ENCODE data around the gene ZNF79. TPM values are rescaled to one million over a fixed set of nuclear protein-coding genes. Genes with fewer than 3 reads are reported as not detected.

ZNF79 gene
- total and polyA plus RNA-seq, 2 experiments from 2014 or later, result 2.2 to 6.3 TPM

DNA sequence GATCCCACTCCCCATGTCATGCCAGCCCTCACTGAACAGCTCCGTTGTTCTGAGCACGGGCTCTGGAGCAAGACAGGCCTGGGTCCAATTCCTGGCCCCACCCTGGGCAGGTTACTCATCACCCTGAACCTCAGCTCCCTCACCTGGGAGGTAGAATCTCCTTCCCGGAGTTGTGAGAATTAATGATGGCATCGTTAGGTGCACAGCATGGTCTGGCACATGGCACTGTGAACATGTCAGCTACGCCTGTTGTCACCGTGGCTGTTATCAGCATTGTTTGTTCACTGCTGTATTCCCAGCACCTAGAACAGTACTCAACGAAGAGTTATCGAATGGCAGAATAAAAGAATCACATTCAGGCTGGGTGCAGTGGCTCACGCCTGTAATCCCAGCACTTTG lies 70.1 kb downstream of the ZNF79 start:
- H3K4me1 Mint-ChIP-seq, result peaks cover 5% of the 10 kb centered on the region
- Histone ChIP-seq H3F3A (replicated peaks; ENCODE audit: low read depth) (no peaks in the 10 kb centered on the region), H3K4me1 (ENCODE audit: insufficient read depth) (no peaks in the 10 kb centered on the region), H3K79me2 (replicated peaks; ENCODE audit: insufficient read depth) (no peaks in the 10 kb centered on the region), H3K36me3 (ENCODE audit: insufficient read depth) (no peaks in the 10 kb centered on the region; the same call in 1 of the 2 replicates), H3K4me2 (no peak overlapping the region), H3K27me3 (ENCODE audit: insufficient read depth) (no peaks in the 10 kb centered on the region), H3K4me3 (no peak overlapping the region), H3K9me2 (ENCODE audit: insufficient read depth) (no peaks in the 10 kb centered on the region), H2AFZ (no peak overlapping the region), H4K20me1 (replicated peaks; ENCODE audit: insufficient read depth) (no peaks in the 10 kb centered on the region; the same call in 1 of the 2 replicates), H3K27ac (ENCODE audit: low read depth) (no peak overlapping the region)
- H3K4me3 Mint-ChIP-seq, result no peak overlapping the region
- peaks cover 11% of the 10 kb centered on the region for H3K27me3 Mint-ChIP-seq (ENCODE audit: insufficient read depth, low read depth, poor library complexity)
- peaks cover 17% of the 10 kb centered on the region; the same call in 2 of the 3 replicates for H3K36me3 Mint-ChIP-seq (ENCODE audit: low read depth)
- no peak for DNase-seq (ENCODE audit: low spot score)
- TF ChIP-seq ZNF331 (CRISPR knock-in tag; IDR thresholded peaks at IDR 0.05; ENCODE audit: low read depth), result no peak
- no peak for TF ChIP-seq CREB1 (CRISPR knock-in tag; IDR thresholded peaks at IDR 0.05; ENCODE audit: low read depth)
- TF ChIP-seq, protein P1, sequence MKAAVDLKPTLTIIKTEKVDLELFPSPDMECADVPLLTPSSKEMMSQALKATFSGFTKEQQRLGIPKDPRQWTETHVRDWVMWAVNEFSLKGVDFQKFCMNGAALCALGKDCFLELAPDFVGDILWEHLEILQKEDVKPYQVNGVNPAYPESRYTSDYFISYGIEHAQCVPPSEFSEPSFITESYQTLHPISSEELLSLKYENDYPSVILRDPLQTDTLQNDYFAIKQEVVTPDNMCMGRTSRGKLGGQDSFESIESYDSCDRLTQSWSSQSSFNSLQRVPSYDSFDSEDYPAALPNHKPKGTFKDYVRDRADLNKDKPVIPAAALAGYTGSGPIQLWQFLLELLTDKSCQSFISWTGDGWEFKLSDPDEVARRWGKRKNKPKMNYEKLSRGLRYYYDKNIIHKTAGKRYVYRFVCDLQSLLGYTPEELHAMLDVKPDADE (IDR thresholded peaks at IDR 0.05), result no peak
- TF ChIP-seq NANOG (IDR thresholded peaks at IDR 0.05; ENCODE audit: borderline replicate concordance), result no peak
- no peak for TF ChIP-seq STAT1 (IDR thresholded peaks at IDR 0.05; ENCODE audit: unreplicated experiment)
- TF ChIP-seq, protein P2, sequence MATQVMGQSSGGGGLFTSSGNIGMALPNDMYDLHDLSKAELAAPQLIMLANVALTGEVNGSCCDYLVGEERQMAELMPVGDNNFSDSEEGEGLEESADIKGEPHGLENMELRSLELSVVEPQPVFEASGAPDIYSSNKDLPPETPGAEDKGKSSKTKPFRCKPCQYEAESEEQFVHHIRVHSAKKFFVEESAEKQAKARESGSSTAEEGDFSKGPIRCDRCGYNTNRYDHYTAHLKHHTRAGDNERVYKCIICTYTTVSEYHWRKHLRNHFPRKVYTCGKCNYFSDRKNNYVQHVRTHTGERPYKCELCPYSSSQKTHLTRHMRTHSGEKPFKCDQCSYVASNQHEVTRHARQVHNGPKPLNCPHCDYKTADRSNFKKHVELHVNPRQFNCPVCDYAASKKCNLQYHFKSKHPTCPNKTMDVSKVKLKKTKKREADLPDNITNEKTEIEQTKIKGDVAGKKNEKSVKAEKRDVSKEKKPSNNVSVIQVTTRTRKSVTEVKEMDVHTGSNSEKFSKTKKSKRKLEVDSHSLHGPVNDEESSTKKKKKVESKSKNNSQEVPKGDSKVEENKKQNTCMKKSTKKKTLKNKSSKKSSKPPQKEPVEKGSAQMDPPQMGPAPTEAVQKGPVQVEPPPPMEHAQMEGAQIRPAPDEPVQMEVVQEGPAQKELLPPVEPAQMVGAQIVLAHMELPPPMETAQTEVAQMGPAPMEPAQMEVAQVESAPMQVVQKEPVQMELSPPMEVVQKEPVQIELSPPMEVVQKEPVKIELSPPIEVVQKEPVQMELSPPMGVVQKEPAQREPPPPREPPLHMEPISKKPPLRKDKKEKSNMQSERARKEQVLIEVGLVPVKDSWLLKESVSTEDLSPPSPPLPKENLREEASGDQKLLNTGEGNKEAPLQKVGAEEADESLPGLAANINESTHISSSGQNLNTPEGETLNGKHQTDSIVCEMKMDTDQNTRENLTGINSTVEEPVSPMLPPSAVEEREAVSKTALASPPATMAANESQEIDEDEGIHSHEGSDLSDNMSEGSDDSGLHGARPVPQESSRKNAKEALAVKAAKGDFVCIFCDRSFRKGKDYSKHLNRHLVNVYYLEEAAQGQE (IDR thresholded peaks at IDR 0.05; ENCODE audit: unreplicated experiment), result no peak
- no peak for TF ChIP-seq POLR2AphosphoS5 (IDR thresholded peaks at IDR 0.05; ENCODE audit: low read depth)
- TF ChIP-seq EZH2 (IDR thresholded peaks at IDR 0.05; ENCODE audit: low read depth, unreplicated experiment), result no peak
- TF ChIP-seq EZH2phosphoT487 (IDR thresholded peaks at IDR 0.05; ENCODE audit: unreplicated experiment), result no peak
- no peak for TF ChIP-seq ZNF114 (CRISPR knock-in tag; IDR thresholded peaks at IDR 0.05)
- TF ChIP-seq JUNB (IDR thresholded peaks at IDR 0.05; ENCODE audit: unreplicated experiment), result no peak
- TF ChIP-seq, protein P3, sequence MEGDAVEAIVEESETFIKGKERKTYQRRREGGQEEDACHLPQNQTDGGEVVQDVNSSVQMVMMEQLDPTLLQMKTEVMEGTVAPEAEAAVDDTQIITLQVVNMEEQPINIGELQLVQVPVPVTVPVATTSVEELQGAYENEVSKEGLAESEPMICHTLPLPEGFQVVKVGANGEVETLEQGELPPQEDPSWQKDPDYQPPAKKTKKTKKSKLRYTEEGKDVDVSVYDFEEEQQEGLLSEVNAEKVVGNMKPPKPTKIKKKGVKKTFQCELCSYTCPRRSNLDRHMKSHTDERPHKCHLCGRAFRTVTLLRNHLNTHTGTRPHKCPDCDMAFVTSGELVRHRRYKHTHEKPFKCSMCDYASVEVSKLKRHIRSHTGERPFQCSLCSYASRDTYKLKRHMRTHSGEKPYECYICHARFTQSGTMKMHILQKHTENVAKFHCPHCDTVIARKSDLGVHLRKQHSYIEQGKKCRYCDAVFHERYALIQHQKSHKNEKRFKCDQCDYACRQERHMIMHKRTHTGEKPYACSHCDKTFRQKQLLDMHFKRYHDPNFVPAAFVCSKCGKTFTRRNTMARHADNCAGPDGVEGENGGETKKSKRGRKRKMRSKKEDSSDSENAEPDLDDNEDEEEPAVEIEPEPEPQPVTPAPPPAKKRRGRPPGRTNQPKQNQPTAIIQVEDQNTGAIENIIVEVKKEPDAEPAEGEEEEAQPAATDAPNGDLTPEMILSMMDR (conservative IDR thresholded peaks at IDR 0.05; ENCODE audit: low read depth in 2 of 2), result no peak
- TF ChIP-seq, protein P4, sequence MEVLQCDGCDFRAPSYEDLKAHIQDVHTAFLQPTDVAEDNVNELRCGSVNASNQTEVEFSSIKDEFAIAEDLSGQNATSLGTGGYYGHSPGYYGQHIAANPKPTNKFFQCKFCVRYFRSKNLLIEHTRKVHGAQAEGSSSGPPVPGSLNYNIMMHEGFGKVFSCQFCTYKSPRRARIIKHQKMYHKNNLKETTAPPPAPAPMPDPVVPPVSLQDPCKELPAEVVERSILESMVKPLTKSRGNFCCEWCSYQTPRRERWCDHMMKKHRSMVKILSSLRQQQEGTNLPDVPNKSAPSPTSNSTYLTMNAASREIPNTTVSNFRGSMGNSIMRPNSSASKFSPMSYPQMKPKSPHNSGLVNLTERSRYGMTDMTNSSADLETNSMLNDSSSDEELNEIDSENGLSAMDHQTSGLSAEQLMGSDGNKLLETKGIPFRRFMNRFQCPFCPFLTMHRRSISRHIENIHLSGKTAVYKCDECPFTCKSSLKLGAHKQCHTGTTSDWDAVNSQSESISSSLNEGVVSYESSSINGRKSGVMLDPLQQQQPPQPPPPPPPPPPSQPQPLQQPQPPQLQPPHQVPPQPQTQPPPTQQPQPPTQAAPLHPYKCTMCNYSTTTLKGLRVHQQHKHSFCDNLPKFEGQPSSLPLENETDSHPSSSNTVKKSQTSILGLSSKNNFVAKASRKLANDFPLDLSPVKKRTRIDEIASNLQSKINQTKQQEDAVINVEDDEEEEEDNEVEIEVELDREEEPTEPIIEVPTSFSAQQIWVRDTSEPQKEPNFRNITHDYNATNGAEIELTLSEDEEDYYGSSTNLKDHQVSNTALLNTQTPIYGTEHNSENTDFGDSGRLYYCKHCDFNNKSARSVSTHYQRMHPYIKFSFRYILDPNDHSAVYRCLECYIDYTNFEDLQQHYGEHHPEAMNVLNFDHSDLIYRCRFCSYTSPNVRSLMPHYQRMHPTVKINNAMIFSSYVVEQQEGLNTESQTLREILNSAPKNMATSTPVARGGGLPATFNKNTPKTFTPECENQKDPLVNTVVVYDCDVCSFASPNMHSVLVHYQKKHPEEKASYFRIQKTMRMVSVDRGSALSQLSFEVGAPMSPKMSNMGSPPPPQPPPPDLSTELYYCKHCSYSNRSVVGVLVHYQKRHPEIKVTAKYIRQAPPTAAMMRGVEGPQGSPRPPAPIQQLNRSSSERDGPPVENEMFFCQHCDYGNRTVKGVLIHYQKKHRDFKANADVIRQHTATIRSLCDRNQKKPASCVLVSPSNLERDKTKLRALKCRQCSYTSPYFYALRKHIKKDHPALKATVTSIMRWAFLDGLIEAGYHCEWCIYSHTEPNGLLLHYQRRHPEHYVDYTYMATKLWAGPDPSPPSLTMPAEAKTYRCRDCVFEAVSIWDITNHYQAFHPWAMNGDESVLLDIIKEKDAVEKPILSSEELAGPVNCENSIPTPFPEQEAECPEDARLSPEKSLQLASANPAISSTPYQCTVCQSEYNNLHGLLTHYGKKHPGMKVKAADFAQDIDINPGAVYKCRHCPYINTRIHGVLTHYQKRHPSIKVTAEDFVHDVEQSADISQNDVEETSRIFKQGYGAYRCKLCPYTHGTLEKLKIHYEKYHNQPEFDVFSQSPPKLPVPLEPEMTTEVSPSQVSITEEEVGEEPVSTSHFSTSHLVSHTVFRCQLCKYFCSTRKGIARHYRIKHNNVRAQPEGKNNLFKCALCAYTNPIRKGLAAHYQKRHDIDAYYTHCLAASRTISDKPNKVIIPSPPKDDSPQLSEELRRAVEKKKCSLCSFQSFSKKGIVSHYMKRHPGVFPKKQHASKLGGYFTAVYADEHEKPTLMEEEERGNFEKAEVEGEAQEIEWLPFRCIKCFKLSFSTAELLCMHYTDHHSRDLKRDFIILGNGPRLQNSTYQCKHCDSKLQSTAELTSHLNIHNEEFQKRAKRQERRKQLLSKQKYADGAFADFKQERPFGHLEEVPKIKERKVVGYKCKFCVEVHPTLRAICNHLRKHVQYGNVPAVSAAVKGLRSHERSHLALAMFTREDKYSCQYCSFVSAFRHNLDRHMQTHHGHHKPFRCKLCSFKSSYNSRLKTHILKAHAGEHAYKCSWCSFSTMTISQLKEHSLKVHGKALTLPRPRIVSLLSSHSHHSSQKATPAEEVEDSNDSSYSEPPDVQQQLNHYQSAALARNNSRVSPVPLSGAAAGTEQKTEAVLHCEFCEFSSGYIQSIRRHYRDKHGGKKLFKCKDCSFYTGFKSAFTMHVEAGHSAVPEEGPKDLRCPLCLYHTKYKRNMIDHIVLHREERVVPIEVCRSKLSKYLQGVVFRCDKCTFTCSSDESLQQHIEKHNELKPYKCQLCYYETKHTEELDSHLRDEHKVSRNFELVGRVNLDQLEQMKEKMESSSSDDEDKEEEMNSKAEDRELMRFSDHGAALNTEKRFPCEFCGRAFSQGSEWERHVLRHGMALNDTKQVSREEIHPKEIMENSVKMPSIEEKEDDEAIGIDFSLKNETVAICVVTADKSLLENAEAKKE (CRISPR knock-in tag; IDR thresholded peaks at IDR 0.05), result no peak
- ATAC-seq, result no peak
- H3K9me3 Mint-ChIP-seq, result no peaks in the 10 kb centered on the region
- H3K27ac Mint-ChIP-seq, result no peak overlapping the region

All from GM23338 (cell line).